Muscle layer of duodenum (tissue), 2 donors: ENCODE results near the gene MED27.

Experiments
- H3K27ac ChIP-seq: one replicate; pipeline ENCODE4 v1.7.0; 2013; ENCODE audit warnings: mild to moderate bottlenecking, low read length
- H3K27me3 ChIP-seq: one replicate; pipeline ENCODE4 v1.7.0; 2013; ENCODE audit warnings: low read depth, mild to moderate bottlenecking, control low read depth, low read length
- H3K36me3 ChIP-seq, 2 donors: one replicate each; pipeline ENCODE4 v1.7.0; 2013; ENCODE audit warnings: low read length in 2 of 2, control low read depth in 1 of 2, mild to moderate bottlenecking in 1 of 2; ENCODE audit not compliant: insufficient read depth in 2 of 2, control insufficient read depth in 1 of 2
- H3K4me1 ChIP-seq, 2 donors: one replicate each; pipeline ENCODE4 v1.7.0; 2013; ENCODE audit warnings: low read length in 2 of 2, mild to moderate bottlenecking in 2 of 2, control low read depth in 1 of 2, moderate library complexity in 1 of 2; ENCODE audit not compliant: insufficient read depth in 2 of 2, control insufficient read depth in 1 of 2
- H3K4me3 ChIP-seq, 2 donors: one replicate each; pipeline ENCODE4 v1.7.0; 2013; ENCODE audit warnings: low read length in 2 of 2, low read depth in 1 of 2, mild to moderate bottlenecking in 1 of 2
- H3K9me3 ChIP-seq, 2 donors: one replicate each; pipeline ENCODE4 v1.7.0; 2013; ENCODE audit warnings: low read length in 2 of 2, control low read depth in 1 of 2, mild to moderate bottlenecking in 1 of 2; ENCODE audit not compliant: control insufficient read depth in 1 of 2
- donor health status: healthy.

MED27 gene

GRCh38 chr9:131872006-131872405, 207.7 kb downstream of the MED27 start:
- H3K27me3 ChIP-seq: no peaks in the 10 kb centered on the region
- no peak overlapping the region for H3K27ac ChIP-seq
- no peaks in the 10 kb centered on the region for H3K9me3 ChIP-seq
- no peak overlapping the region for H3K4me3 ChIP-seq
- no peaks in the 10 kb centered on the region for H3K4me1 ChIP-seq
- peaks cover 3 to 21% of the 10 kb centered on the region in 2 donors for H3K36me3 ChIP-seq

- Histone ChIP-seq H3K4me1 (no peaks in the 10 kb centered on the region), H3K36me3 (peaks cover 3 to 14% of the 10 kb centered on the region in 2 donors), H3K4me3 (no peak overlapping the region), H3K27ac (no peak overlapping the region), H3K27me3 (no peaks in the 10 kb centered on the region), H3K9me3 (no peaks in the 10 kb centered on the region)
These were observed 209.5 kb downstream of the MED27 start for GRCh38 chr9:131870156-131870555.

GRCh38 chr9:131869348-131869747, 210.3 kb downstream of the MED27 start:
- Histone ChIP-seq H3K4me1 (no peaks in the 10 kb centered on the region), H3K4me3 (no peak overlapping the region), H3K27ac (no peak overlapping the region), H3K27me3 (no peaks in the 10 kb centered on the region), H3K36me3 (peaks cover 3 to 14% of the 10 kb centered on the region in 2 donors), H3K9me3 (no peaks in the 10 kb centered on the region)

GRCh38 chr9:131868766-131869165, 210.9 kb downstream of the MED27 start:
- Histone ChIP-seq H3K27me3 (no peaks in the 10 kb centered on the region), H3K4me1 (no peaks in the 10 kb centered on the region), H3K27ac (no peak overlapping the region), H3K9me3 (no peaks in the 10 kb centered on the region), H3K4me3 (no peak overlapping the region), H3K36me3 (peaks cover 3 to 13% of the 10 kb centered on the region in 2 donors)

GRCh38 chr9:131867611-131868192, 212.0 kb downstream of the MED27 start:
- Histone ChIP-seq H3K9me3 (no peaks in the 10 kb centered on the region), H3K27ac (no peak overlapping the region), H3K36me3 (peaks cover under 1 to 8% of the 10 kb centered on the region in 2 donors)

GRCh38 chr9:131865446-131866195, 214.0 kb downstream of the MED27 start:
- Histone ChIP-seq H3K9me3 (no peaks in the 10 kb centered on the region), H3K36me3 (peaks cover 0 to 13% of the 10 kb centered on the region in 2 donors), H3K4me1 (no peaks in the 10 kb centered on the region), H3K27ac (no peak overlapping the region), H3K27me3 (no peaks in the 10 kb centered on the region), H3K4me3 (no peak overlapping the region)

More at GRCh38 chr9:131867611-131868192, 212.0 kb downstream of the MED27 start:
- no peak overlapping the region for H3K4me3 ChIP-seq
- no peaks in the 10 kb centered on the region for H3K27me3 ChIP-seq
- no peaks in the 10 kb centered on the region for H3K4me1 ChIP-seq

- Histone ChIP-seq H3K4me1 (no peaks in the 10 kb centered on the region), H3K27ac (no peak overlapping the region), H3K9me3 (no peaks in the 10 kb centered on the region), H3K27me3 (no peaks in the 10 kb centered on the region), H3K36me3 (peaks cover 7 to 22% of the 10 kb centered on the region in 2 donors), H3K4me3 (no peak overlapping the region)
These were observed 215.1 kb downstream of the MED27 start for GRCh38 chr9:131864531-131864930.

- H3K4me1 ChIP-seq: no peaks in the 10 kb centered on the region
- no peaks in the 10 kb centered on the region for H3K27me3 ChIP-seq
- H3K4me3 ChIP-seq: no peak overlapping the region
- no peak overlapping the region for H3K27ac ChIP-seq
- H3K36me3 ChIP-seq: peaks cover 7 to 25% of the 10 kb centered on the region in 2 donors
- no peaks in the 10 kb centered on the region for H3K9me3 ChIP-seq
These were observed 216.3 kb downstream of the MED27 start for GRCh38 chr9:131863306-131863896.

- Histone ChIP-seq H3K27ac (no peak overlapping the region), H3K36me3 (peaks cover 7 to 25% of the 10 kb centered on the region in 2 donors), H3K27me3 (no peaks in the 10 kb centered on the region), H3K4me1 (no peaks in the 10 kb centered on the region), H3K9me3 (no peaks in the 10 kb centered on the region), H3K4me3 (no peak overlapping the region)
These were observed 217.4 kb downstream of the MED27 start for GRCh38 chr9:131862261-131862660.

- Histone ChIP-seq H3K27ac (no peak overlapping the region), H3K4me1 (no peaks in the 10 kb centered on the region), H3K4me3 (no peak overlapping the region), H3K27me3 (no peaks in the 10 kb centered on the region), H3K36me3 (peaks cover 7 to 25% of the 10 kb centered on the region in 2 donors), H3K9me3 (no peaks in the 10 kb centered on the region)
These were observed 219.2 kb downstream of the MED27 start for GRCh38 chr9:131860430-131860829.

GRCh38 chr9:131858147-131858546, 221.5 kb downstream of the MED27 start:
- H3K27ac ChIP-seq: no peak overlapping the region
- H3K4me1 ChIP-seq: no peaks in the 10 kb centered on the region
- H3K36me3 ChIP-seq: peaks cover 7 to 25% of the 10 kb centered on the region in 2 donors
- no peak overlapping the region for H3K4me3 ChIP-seq
- H3K27me3 ChIP-seq: no peaks in the 10 kb centered on the region
- no peaks in the 10 kb centered on the region for H3K9me3 ChIP-seq
